ENCODE measurements around the gene ARMC7. TPM values are rescaled to one million over a fixed set of nuclear protein-coding genes. Genes with fewer than 3 reads are reported as not detected.

Gene ARMC7
- total and polyA plus RNA-seq, 2 of the 13 experiments (the other 11 are each of a cell fraction or from before 2014, with no cell fraction given), result 3.9 to 4.2 TPM

GRCh38 chr17:75093548-75094158, 16.1 kb upstream of the ARMC7 start (continued):
- TF ChIP-seq ZGPAT (CRISPR knock-in tag; IDR thresholded peaks at IDR 0.05), result no peak
- no peak for TF ChIP-seq SMARCE1 (IDR thresholded peaks at IDR 0.05; ENCODE audit: borderline replicate concordance)
- no peak for TF ChIP-seq BCL3 (CRISPR knock-in tag; IDR thresholded peaks at IDR 0.05)
- no peak for TF ChIP-seq MEIS2 (CRISPR knock-in tag; IDR thresholded peaks at IDR 0.05)
- TF ChIP-seq, protein P1, sequence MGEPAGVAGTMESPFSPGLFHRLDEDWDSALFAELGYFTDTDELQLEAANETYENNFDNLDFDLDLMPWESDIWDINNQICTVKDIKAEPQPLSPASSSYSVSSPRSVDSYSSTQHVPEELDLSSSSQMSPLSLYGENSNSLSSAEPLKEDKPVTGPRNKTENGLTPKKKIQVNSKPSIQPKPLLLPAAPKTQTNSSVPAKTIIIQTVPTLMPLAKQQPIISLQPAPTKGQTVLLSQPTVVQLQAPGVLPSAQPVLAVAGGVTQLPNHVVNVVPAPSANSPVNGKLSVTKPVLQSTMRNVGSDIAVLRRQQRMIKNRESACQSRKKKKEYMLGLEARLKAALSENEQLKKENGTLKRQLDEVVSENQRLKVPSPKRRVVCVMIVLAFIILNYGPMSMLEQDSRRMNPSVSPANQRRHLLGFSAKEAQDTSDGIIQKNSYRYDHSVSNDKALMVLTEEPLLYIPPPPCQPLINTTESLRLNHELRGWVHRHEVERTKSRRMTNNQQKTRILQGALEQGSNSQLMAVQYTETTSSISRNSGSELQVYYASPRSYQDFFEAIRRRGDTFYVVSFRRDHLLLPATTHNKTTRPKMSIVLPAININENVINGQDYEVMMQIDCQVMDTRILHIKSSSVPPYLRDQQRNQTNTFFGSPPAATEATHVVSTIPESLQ (CRISPR knock-in tag; conservative IDR thresholded peaks at IDR 0.05), result no peak
- no peak for TF ChIP-seq SP2 (CRISPR knock-in tag; IDR thresholded peaks at IDR 0.05)
- peak; percentile 19 for TF ChIP-seq AGO1 (IDR thresholded peaks at IDR 0.05; ENCODE audit: low read depth, low read length, poor library complexity, severe bottlenecking)
- TF ChIP-seq MYC (CRISPR knock-in tag; IDR thresholded peaks at IDR 0.05; ENCODE audit: borderline replicate concordance), result peak; percentile 29; the same call in 1 of the 2 replicates
- 0 out of 2 replicates have a peak, but pooled peaks have one; percentile 43 for TF ChIP-seq ZNF451 (CRISPR knock-in tag; IDR thresholded peaks at IDR 0.05)
- no peak for TF ChIP-seq ZNF383 (CRISPR knock-in tag; IDR thresholded peaks at IDR 0.05; ENCODE audit: borderline replicate concordance)
- TF ChIP-seq, protein P2, sequence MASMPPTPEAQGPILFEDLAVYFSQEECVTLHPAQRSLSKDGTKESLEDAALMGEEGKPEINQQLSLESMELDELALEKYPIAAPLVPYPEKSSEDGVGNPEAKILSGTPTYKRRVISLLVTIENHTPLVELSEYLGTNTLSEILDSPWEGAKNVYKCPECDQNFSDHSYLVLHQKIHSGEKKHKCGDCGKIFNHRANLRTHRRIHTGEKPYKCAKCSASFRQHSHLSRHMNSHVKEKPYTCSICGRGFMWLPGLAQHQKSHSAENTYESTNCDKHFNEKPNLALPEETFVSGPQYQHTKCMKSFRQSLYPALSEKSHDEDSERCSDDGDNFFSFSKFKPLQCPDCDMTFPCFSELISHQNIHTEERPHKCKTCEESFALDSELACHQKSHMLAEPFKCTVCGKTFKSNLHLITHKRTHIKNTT (CRISPR knock-in tag; IDR thresholded peaks at IDR 0.05), result no peak
- no peak for TF ChIP-seq ZNF777 (CRISPR knock-in tag; IDR thresholded peaks at IDR 0.05)
- TF ChIP-seq RFX5 (IDR thresholded peaks at IDR 0.05; ENCODE audit: low read depth, low read length), result no peak
- no peak for TF ChIP-seq NR1H2 (CRISPR knock-in tag; IDR thresholded peaks at IDR 0.05; ENCODE audit: borderline replicate concordance, low read depth)
- no peak for TF ChIP-seq ZBTB42 (CRISPR knock-in tag; IDR thresholded peaks at IDR 0.05)
- TF ChIP-seq POLR2G (IDR thresholded peaks at IDR 0.05; ENCODE audit: low read depth, low read length), result no peak
- TF ChIP-seq, protein P3, sequence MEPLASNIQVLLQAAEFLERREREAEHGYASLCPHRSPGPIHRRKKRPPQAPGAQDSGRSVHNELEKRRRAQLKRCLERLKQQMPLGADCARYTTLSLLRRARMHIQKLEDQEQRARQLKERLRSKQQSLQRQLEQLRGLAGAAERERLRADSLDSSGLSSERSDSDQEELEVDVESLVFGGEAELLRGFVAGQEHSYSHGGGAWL (CRISPR knock-in tag; IDR thresholded peaks at IDR 0.05), result no peak
- TF ChIP-seq, protein P4, sequence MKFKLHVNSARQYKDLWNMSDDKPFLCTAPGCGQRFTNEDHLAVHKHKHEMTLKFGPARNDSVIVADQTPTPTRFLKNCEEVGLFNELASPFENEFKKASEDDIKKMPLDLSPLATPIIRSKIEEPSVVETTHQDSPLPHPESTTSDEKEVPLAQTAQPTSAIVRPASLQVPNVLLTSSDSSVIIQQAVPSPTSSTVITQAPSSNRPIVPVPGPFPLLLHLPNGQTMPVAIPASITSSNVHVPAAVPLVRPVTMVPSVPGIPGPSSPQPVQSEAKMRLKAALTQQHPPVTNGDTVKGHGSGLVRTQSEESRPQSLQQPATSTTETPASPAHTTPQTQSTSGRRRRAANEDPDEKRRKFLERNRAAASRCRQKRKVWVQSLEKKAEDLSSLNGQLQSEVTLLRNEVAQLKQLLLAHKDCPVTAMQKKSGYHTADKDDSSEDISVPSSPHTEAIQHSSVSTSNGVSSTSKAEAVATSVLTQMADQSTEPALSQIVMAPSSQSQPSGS (CRISPR knock-in tag; IDR thresholded peaks at IDR 0.05), result no peak
- TF ChIP-seq CENPT (CRISPR knock-in tag; IDR thresholded peaks at IDR 0.05; ENCODE audit: low read depth), result no peak
- peak; percentile 41 for TF ChIP-seq AGO2 (optimal IDR thresholded peaks at IDR 0.05; ENCODE audit: low read depth, low read length)
- TF ChIP-seq ZNF615 (CRISPR knock-in tag; IDR thresholded peaks at IDR 0.05; ENCODE audit: borderline replicate concordance), result no peak
- 0 out of 2 replicates have a peak, but pooled peaks have one; percentile 22 for TF ChIP-seq RBFOX2 (IDR thresholded peaks at IDR 0.05; ENCODE audit: low read depth, low read length)
- no peak for TF ChIP-seq ZNF790 (CRISPR knock-in tag; IDR thresholded peaks at IDR 0.05; ENCODE audit: borderline replicate concordance)
